ENCODE data around the gene GAGE10. TPM values are rescaled to one million over a fixed set of nuclear protein-coding genes. Genes with fewer than 3 reads are reported as not detected.

Gene GAGE10
- total RNA-seq, 4 donors from 2014 or later = 1.2 TPM; not detected in 3

- Histone ChIP-seq H3K4me3 (no peak overlapping the region), H3K36me3 (no peaks in the 10 kb centered on the region), H3K27me3 (no peaks in the 10 kb centered on the region), H3K9me3 (no peaks in the 10 kb centered on the region), H3K4me1 (no peaks in the 10 kb centered on the region), H3K27ac (replicated peaks in 1 of 4) (no peak overlapping the region)
- intact Hi-C loops (cut with DNase I) = no loop called here
- 62% methylated on average over 9 of the region's 20 CpGs for WGBS
- TF ChIP-seq EP300 (IDR thresholded peaks at IDR 0.05) (no peak), POLR2A (IDR thresholded peaks at IDR 0.05; ENCODE audit: low read depth) (no peak), POLR2AphosphoS5 (IDR thresholded peaks at IDR 0.05) (no peak), CTCF (IDR thresholded peaks at IDR 0.05) (no peak)
- DNase-seq (ENCODE audit: extremely low spot score) = no peak
Measured at GRCh38 chrX:49257846-49258748, 45.3 kb upstream of the GAGE10 start.

GRCh38 chrX:49258749-49259124 is 44.7 kb upstream of the GAGE10 start:
- Histone ChIP-seq H3K27ac (replicated peaks in 1 of 4) (no peak overlapping the region), H3K9me3 (no peaks in the 10 kb centered on the region), H3K4me3 (no peak overlapping the region), H3K36me3 (no peaks in the 10 kb centered on the region), H3K4me1 (no peaks in the 10 kb centered on the region), H3K27me3 (no peaks in the 10 kb centered on the region)
- no peak for DNase-seq (ENCODE audit: extremely low spot score)
- no peak for TF ChIP-seq EP300 (IDR thresholded peaks at IDR 0.05)
- TF ChIP-seq POLR2AphosphoS5 (IDR thresholded peaks at IDR 0.05) = no peak
- TF ChIP-seq POLR2A (IDR thresholded peaks at IDR 0.05; ENCODE audit: low read depth) = no peak
- no peak for TF ChIP-seq CTCF (IDR thresholded peaks at IDR 0.05)
- intact Hi-C loops (cut with DNase I) = no loop called here
- WGBS = 88% methylated on average over 4 of the region's 5 CpGs

- no peak overlapping the region for H3K4me3 ChIP-seq
- no peaks in the 10 kb centered on the region for H3K27me3 ChIP-seq
- intact Hi-C loops (cut with DNase I) = loop anchor here (5.0 kb wide), 1 partner anchor 68 kb away; no protein-coding TSS in a partner anchor
- TF ChIP-seq POLR2A (IDR thresholded peaks at IDR 0.05; ENCODE audit: low read depth) (no peak), POLR2AphosphoS5 (IDR thresholded peaks at IDR 0.05) (no peak), EP300 (IDR thresholded peaks at IDR 0.05) (no peak), CTCF (IDR thresholded peaks at IDR 0.05) (no peak)
- H3K4me1 ChIP-seq = no peaks in the 10 kb centered on the region
- no peaks in the 10 kb centered on the region for H3K36me3 ChIP-seq
- no peak overlapping the region for H3K27ac ChIP-seq (replicated peaks in 1 of 4)
- 85% methylated on average over 9 of the region's 17 CpGs for WGBS
- no peak for DNase-seq (ENCODE audit: extremely low spot score)
- no peaks in the 10 kb centered on the region for H3K9me3 ChIP-seq
Measured at GRCh38 chrX:49260221-49260985, 43.0 kb upstream of the GAGE10 start.

GRCh38 chrX:49262603-49263002 is 40.8 kb upstream of the GAGE10 start:
- no peak overlapping the region for H3K4me3 ChIP-seq
- intact Hi-C loops (cut with DNase I) = loop anchor here (5.0 kb wide), 1 partner anchor 70 kb away; no protein-coding TSS in a partner anchor
- 50% methylated on average over 1 of the region's 1 CpG for WGBS
- H3K9me3 ChIP-seq = no peaks in the 10 kb centered on the region
- H3K27me3 ChIP-seq = no peaks in the 10 kb centered on the region
- TF ChIP-seq POLR2AphosphoS5 (IDR thresholded peaks at IDR 0.05) (no peak), POLR2A (IDR thresholded peaks at IDR 0.05; ENCODE audit: low read depth) (no peak), EP300 (IDR thresholded peaks at IDR 0.05) (no peak), CTCF (IDR thresholded peaks at IDR 0.05) (no peak)
- no peak overlapping the region for H3K27ac ChIP-seq (replicated peaks in 1 of 4)
- no peaks in the 10 kb centered on the region for H3K36me3 ChIP-seq
- H3K4me1 ChIP-seq = no peaks in the 10 kb centered on the region
- DNase-seq (ENCODE audit: extremely low spot score) = no peak
